ENCODE data around the gene CEP85L.

DNA sequence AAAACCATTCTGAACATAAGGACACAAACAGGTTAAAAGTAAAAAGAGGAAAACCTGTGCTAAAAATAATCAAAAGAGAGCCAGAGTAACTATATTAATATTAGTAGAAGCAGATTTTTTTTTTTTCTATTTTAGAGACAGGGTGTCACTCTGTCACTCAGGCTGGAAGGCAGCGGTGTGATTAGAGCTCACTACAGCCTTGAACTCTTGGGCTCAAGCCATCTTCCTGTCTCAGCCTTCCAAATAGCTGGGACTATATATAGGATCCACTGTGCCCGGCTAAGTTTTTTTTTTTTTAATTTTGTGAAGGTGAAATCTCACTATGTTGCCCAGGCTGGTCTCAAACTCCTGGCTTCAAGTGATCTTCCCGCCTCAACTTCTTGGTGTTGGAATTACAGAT is 136.7 kb downstream of the CEP85L start:
- TF ChIP-seq, protein P1, sequence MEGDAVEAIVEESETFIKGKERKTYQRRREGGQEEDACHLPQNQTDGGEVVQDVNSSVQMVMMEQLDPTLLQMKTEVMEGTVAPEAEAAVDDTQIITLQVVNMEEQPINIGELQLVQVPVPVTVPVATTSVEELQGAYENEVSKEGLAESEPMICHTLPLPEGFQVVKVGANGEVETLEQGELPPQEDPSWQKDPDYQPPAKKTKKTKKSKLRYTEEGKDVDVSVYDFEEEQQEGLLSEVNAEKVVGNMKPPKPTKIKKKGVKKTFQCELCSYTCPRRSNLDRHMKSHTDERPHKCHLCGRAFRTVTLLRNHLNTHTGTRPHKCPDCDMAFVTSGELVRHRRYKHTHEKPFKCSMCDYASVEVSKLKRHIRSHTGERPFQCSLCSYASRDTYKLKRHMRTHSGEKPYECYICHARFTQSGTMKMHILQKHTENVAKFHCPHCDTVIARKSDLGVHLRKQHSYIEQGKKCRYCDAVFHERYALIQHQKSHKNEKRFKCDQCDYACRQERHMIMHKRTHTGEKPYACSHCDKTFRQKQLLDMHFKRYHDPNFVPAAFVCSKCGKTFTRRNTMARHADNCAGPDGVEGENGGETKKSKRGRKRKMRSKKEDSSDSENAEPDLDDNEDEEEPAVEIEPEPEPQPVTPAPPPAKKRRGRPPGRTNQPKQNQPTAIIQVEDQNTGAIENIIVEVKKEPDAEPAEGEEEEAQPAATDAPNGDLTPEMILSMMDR (IDR thresholded peaks at IDR 0.05) = no peak
- TF ChIP-seq POLR2A (IDR thresholded peaks at IDR 0.05) (no peak), EP300 (IDR thresholded peaks at IDR 0.05) (no peak)

Measured in gastroesophageal sphincter (tissue), 3 donors.